Camera-type eye (tissue), 1 donor: ENCODE data around the gene CPSF7. TPM values are rescaled to one million over a fixed set of nuclear protein-coding genes. Genes with fewer than 3 reads are reported as not detected.

ENCODE experiments used
- total RNA-seq: library from RNA; depleted of rRNA; stranded (reverse); fragments of >200 nt; gene quantifications from one replicate; pipeline ENCODE4 v1.2.3, GENCODE V29; 2014

The CPSF7 gene, protein sequence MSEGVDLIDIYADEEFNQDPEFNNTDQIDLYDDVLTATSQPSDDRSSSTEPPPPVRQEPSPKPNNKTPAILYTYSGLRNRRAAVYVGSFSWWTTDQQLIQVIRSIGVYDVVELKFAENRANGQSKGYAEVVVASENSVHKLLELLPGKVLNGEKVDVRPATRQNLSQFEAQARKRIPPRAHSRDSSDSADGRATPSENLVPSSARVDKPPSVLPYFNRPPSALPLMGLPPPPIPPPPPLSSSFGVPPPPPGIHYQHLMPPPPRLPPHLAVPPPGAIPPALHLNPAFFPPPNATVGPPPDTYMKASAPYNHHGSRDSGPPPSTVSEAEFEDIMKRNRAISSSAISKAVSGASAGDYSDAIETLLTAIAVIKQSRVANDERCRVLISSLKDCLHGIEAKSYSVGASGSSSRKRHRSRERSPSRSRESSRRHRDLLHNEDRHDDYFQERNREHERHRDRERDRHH
- 47.7 TPM for total RNA-seq

DNA sequence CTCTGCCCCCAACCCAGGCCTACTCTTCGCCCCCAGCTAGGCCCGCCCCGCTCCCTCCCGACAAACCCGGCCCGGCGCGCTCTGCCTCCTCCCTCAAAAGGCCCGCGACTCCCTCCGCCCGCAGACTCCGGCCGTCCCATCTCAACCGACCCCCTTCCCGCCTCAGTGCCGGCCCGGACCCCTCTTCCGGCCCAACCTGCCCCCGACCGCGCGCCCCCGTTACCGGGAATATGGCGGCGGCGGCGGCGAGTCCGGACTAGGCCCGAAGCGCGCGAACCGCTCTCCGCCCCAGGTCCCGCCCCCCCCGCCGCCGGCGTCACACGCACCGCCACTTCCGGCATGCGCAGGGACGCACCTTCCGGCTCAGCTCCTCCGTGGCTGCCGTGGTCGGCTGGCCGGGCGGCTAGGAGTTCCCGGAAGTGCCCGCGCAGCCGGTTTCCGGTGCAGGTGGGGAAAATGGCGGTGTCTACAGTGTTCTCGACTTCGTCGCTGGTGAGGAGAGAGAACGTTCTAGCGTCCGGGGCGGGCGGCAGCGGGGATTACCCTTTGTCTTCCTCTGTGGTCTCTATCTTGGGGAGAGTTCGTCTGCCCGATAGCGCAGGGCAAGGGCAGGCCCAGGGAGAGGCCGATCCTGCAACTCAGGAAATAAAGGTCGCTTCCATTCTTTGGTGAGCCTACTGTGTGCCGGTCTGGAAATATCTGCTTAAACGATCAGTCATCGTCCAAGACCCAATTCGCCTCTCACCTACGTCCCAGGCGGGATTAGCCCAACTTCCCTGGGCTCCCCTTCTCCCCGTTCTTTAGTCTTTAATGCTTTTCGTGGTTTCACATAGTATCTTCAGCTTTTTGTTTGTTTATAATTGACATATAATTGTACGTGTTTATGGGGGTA is at the start of gene CPSF7, which contains the start of gene SDHAF2:
CPSF7 (minus strand) TSS at position 285 of the 892 bp plus-strand sequence. CDS start 740 bp downstream, outside the sequence.
SDHAF2 (plus strand) TSS at position 434 of the 892 bp plus-strand sequence; CDS start at position 457, 23 bp downstream.

DNA sequence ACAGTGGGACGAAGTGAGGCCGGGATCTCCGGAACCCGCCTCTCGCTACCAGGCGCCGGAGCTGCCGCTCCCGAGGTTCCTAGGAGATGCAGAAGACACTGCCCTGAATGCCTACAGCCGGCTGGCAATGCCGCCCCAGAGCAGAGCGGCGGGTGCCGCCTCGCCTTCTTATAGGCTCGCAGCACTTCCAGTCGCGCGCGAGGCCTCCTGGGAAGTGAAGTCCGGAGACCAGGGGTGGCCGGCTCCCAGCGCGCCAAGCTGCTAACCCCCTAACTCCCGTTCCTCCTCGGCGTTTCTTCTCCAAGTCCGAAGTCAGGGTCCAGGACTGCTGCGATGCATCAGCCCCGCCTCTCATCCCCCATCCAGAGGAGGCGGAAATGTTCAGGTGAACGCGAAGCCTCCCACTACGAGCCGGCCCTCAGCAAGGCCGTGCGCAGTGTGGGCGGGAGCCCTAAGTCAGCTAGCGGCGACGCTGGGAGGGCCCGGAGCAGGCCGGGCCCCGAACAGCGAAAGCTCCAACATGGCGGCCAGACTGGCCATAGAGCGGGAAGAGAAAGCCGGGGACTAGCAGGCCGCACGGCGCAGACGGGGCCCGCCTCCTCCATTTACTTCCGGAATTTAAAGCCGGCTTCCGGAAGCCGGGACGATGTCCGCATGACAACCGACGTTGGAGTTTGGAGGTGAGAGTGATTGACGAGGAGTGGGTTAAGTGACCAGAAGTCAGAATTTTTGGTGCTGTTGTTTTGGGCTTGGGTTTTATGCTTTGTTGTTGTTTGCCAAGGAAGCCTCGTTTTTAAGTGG is 67.8 kb downstream of the CPSF7 start, which contains the start of the genes CYB561A3 and TMEM138:
CYB561A3 (minus strand) TSS at position 142 of the 801 bp plus-strand sequence. CDS start 5,169 bp downstream, outside the sequence.
TMEM138 (plus strand) TSS at position 634 of the 801 bp plus-strand sequence. CDS start 2,017 bp downstream, outside the sequence.

Other genes starting within 250 kb of the CPSF7 start
- not detected for gene PGA3, start 226.5 kb downstream of the CPSF7 start, total RNA-seq
- gene PGA4, start 207.6 kb downstream of the CPSF7 start, total RNA-seq: 1.1 TPM
- not detected for gene PGA5, start 188.8 kb downstream of the CPSF7 start, total RNA-seq
- 2.5 TPM for gene VWCE, start 134.7 kb downstream of the CPSF7 start, total RNA-seq
- 266 TPM for gene DDB1, start 96.9 kb downstream of the CPSF7 start, total RNA-seq
- gene TKFC, start 96.7 kb downstream of the CPSF7 start, total RNA-seq: 18.3 TPM
- 16.7 TPM for gene CYB561A3, start 68.1 kb downstream of the CPSF7 start, total RNA-seq
- gene TMEM138, start 67.6 kb downstream of the CPSF7 start, total RNA-seq: 31.0 TPM
- 24.3 TPM for gene TMEM216, start 37.4 kb downstream of the CPSF7 start, total RNA-seq
- 29.4 TPM for gene SDHAF2, start 149 bp upstream of the CPSF7 start, total RNA-seq
- 0.22 TPM for gene LRRC10B, start 78.8 kb upstream of the CPSF7 start, total RNA-seq
- 27.4 TPM for gene SYT7, start 151.1 kb upstream of the CPSF7 start, total RNA-seq